Epithelial cell of esophagus (primary cell): ENCODE data around the gene SPDYA.

Experiments used
- DNase-seq: peaks from one replicate; pipeline ENCODE4 v3.0.0; 2010; ENCODE audit warnings: low read depth
- H3K4me3 ChIP-seq: 2 replicates; pipeline ENCODE4 v1.5.1; 2011; ENCODE audit warnings: mild to moderate bottlenecking, low read length, control low read depth
- TF ChIP-seq, protein P1 (sequence below): IDR thresholded peaks from 2 replicates; pipeline ENCODE4 v1.5.1; 2011; ENCODE audit warnings: low read depth, mild to moderate bottlenecking, low read length, control low read depth, inconsistent platforms; ENCODE audit not compliant: insufficient read depth; ENCODE audit errors: missing control alignments

Gene SPDYA

GRCh38 chr2:28824207-28824606, 13.6 kb downstream of the SPDYA start:
- TF ChIP-seq, protein P1, sequence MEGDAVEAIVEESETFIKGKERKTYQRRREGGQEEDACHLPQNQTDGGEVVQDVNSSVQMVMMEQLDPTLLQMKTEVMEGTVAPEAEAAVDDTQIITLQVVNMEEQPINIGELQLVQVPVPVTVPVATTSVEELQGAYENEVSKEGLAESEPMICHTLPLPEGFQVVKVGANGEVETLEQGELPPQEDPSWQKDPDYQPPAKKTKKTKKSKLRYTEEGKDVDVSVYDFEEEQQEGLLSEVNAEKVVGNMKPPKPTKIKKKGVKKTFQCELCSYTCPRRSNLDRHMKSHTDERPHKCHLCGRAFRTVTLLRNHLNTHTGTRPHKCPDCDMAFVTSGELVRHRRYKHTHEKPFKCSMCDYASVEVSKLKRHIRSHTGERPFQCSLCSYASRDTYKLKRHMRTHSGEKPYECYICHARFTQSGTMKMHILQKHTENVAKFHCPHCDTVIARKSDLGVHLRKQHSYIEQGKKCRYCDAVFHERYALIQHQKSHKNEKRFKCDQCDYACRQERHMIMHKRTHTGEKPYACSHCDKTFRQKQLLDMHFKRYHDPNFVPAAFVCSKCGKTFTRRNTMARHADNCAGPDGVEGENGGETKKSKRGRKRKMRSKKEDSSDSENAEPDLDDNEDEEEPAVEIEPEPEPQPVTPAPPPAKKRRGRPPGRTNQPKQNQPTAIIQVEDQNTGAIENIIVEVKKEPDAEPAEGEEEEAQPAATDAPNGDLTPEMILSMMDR, result no peak

DNA sequence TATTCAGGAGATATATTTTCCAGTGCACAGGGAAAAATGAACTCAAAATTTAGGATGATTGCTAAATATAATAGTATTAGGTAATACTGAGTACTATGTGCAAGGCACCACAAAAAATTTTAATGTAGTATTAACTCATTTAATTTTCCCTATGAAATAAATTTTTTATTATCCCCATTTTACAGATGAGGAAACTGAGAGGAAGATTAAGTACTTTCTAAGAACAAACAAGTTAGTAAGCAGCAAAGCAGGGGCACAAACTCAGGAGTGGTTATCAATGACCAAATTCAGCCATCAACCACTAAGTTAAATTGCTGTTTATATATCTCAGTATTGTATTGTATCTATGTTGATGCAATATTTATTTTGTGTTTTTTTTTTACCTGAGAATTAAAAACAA, 14.2 kb downstream of the SPDYA start:
- H3K4me3 ChIP-seq, result no peak overlapping the region
- no peak for DNase-seq
- TF ChIP-seq, protein P1, result no peak

More at GRCh38 chr2:28824207-28824606, 13.6 kb downstream of the SPDYA start:
- no peak overlapping the region for H3K4me3 ChIP-seq
- DNase-seq, result no peak

DNA sequence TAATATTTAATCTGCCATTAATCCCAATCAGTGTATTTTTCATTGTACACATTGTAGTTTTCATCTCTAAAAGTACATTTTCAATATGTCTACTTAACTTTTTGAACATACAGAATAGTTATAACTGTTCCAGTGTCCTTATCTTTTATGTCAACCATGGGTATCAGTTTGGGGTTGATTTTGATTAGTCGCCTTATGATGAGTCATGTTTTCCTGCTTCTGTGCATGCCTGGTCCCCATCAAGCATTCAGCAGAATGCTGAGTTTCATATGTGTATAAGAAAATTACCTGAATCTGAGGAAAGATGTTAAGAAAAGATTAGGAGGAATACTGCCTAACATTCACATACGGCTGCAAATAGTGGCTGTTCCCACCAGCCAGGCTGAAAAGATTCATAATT, 17.7 kb downstream of the SPDYA start:
- no peak for DNase-seq
- H3K4me3 ChIP-seq, result no peak overlapping the region
- TF ChIP-seq, protein P1, result no peak

- TF ChIP-seq, protein P1, result no peak
- DNase-seq, result no peak
Observed at GRCh38 chr2:28833740-28834470, 23.3 kb downstream of the SPDYA start.

DNA sequence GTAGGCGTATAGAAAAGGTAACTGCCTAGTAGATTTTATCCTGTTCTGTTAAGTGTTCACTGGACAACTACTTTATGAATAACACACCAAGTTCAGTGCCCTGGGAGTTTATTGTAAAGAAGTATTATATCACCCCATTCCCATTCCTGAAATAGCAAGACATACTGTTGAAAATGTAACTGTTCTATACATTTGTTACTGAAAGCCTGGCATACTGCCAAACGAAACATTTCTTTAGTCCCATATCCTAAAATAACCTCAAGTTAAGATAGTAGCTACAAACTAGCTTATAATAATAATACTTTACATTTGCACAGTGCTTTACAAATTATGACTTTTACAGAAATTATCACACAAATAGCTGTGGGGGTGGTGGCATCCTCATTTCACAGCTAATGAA, 25.1 kb downstream of the SPDYA start:
- DNase-seq, result no peak
- TF ChIP-seq, protein P1, result no peak
- no peak overlapping the region for H3K4me3 ChIP-seq

More at GRCh38 chr2:28833740-28834470, 23.3 kb downstream of the SPDYA start:
- H3K4me3 ChIP-seq, result no peak overlapping the region

DNA sequence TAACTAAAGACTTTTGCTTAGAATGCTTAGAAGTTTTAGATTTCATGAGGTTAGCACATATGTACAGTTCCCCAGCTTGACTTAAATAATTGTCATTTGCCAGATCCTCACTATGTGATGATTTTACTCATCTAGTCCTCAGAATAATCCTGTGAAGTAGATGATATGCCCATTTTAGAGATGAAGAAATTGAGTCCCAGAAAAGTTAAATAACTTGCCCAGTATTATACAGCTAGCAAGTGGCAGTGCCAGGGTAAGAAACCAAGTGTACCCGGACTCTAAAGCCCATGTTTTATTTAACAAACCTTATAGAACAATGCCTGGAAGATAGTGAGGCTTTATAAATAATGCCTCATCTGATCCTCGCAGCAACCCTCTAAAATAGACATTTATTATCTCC, 28.3 kb downstream of the SPDYA start:
- TF ChIP-seq, protein P1, result no peak
- H3K4me3 ChIP-seq, result no peak overlapping the region
- DNase-seq, result no peak

DNA sequence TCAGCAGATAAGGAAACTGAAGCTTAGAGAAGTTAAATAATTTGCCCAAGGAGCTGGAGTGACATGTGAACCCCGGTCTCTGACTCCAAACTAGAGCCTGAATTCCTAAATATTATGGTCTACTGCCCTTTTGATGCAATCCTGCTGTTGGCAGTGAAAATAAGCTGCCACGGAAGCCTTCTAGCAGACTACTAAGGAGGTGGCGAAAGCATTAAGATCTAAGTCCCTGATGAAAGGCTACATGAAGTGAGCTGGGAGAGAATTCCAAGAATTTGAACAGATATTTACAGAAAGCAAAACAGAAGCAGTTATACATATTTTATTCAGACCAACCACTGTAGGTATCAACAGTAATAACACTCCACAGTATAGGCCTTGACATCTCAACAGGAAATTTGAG, 31.4 kb downstream of the SPDYA start:
- no peak overlapping the region for H3K4me3 ChIP-seq
- TF ChIP-seq, protein P1, result no peak
- no peak for DNase-seq
